SH-SY5Y (cell line): ENCODE results near the gene ATP5PO.

Source experiments
- GATA2 ChIP-seq: IDR thresholded peaks from 2 replicates; pipeline ENCODE4 v1.6.1; 2011; ENCODE audit warnings: mild to moderate bottlenecking, low read depth, low read length
- GATA3 ChIP-seq: IDR thresholded peaks from 2 replicates; pipeline ENCODE4 v1.6.1; 2011; ENCODE audit warnings: low read depth, mild to moderate bottlenecking, low read length, moderate library complexity

DNA sequence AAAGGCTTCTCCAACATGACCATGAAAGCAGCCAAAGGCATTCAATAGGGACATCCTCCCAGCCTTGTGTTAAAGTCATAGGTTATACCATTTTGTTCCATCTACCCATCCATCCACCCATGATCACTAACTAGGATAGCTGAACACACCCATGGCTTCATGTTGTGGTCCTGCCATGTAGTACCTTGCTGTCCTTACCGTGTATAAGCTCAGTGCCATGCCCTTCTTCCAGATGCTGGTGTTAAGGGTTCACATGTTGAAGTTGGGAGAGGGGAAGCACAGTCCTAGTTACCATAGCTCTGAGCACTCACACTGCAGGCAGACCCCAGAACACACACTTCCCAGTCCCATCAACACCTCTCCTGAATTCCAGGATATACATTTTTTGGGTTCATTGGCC is 51.5 kb downstream of the ATP5PO start:
- TF ChIP-seq GATA2: no peak
- no peak for TF ChIP-seq GATA3
